HG02610 (cell line): ENCODE measurements around the gene YDJC.
"Not testable (repeated sequence)": the region's sequence is repeated elsewhere in the genome, so short reads cannot be mapped to it uniquely, and the experiment has no call there.

ENCODE experiments used
- ATAC-seq: cut with Tn5 transposase; IDR thresholded peaks from one replicate; pipeline ENCODE4 v1.9.1; 2021; ENCODE audit warnings: mild to moderate bottlenecking, moderate library complexity; ENCODE audit not compliant: unreplicated experiment

Gene YDJC, protein sequence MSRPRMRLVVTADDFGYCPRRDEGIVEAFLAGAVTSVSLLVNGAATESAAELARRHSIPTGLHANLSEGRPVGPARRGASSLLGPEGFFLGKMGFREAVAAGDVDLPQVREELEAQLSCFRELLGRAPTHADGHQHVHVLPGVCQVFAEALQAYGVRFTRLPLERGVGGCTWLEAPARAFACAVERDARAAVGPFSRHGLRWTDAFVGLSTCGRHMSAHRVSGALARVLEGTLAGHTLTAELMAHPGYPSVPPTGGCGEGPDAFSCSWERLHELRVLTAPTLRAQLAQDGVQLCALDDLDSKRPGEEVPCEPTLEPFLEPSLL

DNA sequence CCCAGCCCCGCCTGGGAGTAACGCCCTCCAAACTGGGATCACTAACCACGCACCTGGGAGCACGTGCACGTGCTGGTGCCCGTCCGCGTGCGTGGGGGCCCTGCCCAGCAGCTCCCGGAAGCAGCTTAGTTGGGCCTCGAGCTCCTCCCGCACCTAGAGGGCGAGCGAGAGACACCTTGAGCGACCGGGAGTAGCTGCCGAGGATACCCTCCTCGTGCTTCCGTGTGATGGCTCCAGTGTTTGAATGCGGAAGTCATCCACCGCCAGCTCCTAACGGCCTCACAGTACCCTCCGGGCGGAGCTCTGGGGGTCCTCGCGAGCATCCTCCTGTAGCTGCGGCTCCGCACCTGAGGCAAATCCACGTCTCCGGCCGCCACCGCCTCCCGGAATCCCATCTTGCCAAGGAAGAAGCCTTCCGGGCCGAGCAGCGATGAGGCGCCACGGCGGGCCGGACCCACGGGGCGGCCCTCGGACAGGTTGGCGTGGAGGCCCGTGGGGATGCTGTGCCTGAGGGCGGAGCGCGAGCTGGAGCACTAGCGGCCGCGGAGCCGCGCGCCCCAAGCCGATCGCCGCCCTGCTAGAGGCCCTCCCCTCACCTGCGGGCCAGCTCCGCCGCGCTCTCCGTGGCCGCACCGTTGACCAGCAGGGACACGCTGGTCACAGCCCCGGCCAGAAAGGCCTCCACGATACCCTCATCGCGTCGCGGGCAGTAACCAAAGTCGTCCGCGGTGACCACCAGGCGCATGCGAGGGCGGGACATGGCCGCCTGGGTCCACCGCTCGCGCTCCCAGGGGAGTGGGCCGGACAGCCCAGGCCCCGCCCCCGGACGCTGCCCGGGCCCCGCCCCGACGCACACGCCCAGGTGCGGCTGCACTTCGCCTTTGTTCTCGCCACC, at the start of gene YDJC:
YDJC (minus strand) TSS at position 768 of the 895 bp plus-strand sequence; CDS start at position 760, 8 bp downstream.
- peak; percentile 75 for ATAC-seq

DNA sequence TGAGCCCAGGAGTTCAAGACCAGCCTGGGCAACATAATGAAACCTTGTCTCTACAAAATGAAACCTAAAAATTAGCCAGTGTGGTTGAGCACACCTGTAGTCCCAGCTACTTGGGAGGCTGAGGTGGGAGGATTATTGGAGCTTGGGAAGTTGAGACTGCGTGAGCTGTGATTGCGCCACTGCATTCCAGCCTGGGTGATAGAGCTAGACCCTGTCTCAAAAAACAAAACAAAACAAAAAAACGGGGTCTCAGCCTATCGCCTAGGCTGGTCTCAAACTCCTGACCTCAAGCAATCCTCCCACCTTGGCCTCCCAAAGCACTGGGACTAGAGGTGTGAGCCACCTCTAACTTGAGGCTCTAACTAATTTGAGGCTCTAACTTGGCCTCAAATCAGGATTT, 49.6 kb upstream of the YDJC start:
- no peak for ATAC-seq

DNA sequence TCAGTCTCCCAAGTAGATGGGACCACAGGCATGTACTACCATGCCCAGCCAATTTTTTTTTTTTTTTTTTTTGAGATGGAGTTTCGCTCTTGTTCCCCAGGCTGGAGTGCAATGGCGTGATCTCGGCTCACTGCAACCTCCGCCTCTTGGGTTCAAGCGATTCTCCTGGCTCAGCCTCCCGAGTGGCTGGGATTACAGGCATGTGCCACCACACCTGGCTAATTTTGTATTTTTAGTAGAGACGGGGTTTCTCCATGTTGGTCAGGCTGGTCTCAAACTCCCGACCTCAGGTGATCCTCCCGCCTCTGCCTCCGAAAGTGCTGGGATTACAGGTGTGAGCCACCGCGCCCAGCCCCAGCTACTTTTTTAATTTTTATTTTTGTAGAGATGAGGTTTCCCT, 49.0 kb upstream of the YDJC start:
- ATAC-seq: not testable (repeated sequence)

DNA sequence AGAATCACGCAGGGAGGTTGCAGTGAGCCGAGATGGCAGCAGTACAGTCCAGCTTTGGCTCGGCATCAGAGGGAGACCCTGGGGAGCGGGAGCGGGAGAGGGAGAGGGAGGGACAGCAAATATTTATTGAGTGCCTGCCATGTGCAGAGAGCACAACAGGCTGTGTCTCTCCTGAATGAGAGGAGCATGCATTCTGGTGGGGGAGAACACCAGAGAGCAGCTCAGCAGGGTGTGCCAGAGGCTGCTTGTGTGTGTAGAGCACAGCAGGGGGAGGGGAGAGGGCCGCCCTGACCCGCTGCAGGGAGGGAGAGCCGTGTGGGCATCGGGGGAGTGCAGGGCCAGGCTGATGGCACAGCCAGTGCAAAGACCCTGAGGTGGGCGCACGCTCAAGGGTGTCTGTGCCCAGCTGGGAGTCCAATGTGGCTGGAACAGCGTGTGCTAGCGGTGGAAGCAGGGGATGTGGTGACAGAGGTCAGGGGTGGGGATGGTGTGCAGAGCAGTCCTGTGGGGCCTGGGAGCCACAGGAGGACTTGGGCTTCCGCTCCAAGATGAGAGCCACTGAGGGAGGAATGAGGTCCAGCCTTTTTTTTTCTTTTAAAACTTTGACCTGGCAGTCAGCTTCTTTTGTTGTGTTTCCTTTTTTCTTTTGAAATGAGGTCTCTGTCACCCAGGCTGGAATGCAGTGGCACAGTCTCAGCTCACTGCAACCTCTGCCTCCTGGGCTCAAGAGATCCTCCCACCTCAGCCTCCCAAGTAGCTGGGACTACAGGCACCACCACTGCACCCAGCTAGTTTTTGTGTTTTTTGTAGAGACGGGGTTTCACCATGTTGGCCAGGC, 48.0 kb upstream of the YDJC start:
- no peak for ATAC-seq

DNA sequence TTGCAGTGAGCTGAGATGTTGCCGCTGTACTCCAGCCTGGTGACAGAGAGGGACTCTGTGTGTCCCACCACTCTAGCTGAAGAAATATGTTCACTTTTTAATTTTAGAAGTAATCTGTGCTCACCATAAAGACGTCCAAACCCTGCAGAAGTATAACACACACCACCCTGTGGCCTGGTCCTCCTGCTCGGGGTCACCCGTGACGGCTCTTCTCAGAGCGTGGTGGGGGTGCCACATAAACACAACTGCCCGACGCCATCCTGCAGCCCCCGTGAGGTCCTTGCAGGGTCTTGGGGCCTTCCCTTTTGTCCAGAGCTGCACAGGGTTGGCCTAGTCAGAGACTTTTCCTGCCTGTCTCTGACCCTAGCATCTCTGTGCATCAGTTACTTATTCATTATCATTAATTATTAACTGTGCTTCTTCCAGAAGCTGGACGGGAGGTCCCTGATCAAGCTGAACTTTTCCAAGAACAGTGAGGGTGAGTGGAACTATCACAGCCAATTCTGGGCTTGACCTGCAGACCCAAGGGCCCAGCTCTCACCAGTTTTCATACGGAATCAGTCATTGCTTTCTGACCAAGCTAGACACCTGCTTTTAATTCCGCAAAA, 44.9 kb upstream of the YDJC start:
- ATAC-seq: no peak

DNA sequence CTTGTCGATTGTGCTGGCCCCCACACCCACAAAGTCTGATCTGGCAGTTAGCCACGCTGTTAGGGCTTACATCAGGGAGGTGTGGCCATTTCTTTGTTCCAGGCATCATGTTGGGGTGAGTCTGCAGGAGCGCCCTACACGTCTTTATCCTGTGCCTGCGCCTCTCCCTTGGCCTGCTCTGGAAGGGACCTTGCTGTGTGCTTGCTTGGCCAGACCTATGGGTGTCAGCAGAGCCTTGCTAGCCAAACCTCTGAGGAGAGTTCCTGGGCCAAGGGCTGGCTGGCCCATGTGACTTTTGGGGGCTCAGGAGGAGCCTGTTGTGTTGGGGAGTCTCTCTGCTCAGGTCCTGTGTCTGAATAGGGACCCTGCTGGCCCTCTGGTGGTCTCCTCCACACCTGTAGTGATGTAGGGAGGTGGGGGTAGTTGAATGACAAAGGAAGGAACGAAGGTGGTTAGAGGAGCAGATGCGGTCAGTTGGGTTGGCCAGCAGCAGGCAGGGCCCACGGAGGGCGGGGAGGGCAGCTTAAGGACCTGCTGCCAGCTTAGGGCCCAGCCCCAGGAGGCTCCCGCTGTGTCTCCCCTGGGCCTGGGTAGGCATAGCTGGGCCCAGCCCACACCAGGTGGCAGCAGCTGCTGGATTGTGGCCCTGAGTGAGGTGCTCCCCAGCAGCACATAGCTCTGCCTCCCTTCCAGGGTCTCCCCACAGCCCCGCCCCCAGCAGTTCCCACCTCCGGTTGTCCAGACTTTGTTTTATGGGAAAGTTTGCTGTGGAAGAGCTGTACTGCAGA, 43.9 kb upstream of the YDJC start:
- no peak for ATAC-seq

DNA sequence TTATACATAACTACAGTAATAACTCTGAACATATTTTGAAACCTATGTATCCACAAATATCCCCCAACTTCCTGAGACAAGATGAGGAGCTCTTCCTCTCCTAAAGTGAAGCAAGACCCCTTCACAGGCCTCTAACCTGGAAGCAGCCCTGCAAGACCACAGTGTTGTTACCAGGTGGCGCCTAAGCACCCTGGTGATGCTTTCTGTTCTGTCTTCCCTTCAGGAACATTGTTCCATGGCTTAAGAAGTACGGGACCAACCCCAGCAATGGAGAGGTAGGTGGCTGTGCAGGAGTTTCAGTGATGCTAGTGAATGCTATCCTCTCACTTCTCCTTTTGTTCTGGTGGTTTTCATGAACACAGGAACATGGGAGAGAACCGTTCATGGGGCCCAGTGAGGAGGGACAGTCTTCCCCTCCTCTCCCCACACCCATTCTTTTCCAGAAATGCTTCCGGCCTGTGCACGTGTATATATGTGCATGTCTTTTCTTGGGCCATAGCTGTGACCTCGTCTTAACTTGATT, 42.3 kb upstream of the YDJC start:
- ATAC-seq: no peak

DNA sequence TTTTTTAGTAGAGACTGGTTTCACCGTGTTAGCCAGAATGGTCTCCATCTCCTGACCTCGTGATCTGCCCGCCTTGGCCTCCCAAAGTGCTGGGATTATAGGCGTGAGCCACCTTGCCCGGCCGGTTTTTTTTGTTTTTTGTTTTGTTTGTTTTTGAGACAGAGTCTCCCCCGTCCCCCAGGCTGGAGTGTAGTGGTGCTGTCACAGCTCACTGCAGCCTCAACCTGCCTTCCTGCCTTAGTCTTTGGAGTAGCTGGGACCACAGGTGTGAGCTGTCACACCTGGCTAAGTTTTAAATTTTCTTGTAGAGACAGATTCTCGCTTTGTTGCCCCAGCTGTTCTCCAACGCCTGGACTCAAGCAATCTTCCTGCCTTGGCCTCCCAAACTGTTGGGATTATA, 39.2 kb upstream of the YDJC start:
- ATAC-seq: no peak

DNA sequence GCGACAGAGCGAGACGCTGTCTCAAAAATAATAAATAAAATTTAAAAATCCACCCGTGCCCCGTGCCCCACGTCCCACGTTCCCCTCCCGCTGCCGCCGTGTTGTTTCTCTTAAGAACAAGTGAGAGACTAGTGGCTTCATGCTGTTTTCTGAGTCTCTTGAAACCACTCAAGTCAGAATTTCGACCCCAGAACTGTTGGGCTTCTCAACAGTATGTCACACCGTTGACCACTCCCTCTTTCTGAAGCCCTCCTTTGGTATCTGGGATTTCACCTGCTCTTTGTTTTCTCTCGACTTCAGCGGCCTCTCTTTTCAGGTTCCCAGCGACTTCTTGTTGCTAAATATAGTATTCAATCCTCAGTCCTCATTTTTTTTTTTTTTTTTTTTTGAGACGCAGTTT, 37.0 kb upstream of the YDJC start:
- no peak for ATAC-seq

DNA sequence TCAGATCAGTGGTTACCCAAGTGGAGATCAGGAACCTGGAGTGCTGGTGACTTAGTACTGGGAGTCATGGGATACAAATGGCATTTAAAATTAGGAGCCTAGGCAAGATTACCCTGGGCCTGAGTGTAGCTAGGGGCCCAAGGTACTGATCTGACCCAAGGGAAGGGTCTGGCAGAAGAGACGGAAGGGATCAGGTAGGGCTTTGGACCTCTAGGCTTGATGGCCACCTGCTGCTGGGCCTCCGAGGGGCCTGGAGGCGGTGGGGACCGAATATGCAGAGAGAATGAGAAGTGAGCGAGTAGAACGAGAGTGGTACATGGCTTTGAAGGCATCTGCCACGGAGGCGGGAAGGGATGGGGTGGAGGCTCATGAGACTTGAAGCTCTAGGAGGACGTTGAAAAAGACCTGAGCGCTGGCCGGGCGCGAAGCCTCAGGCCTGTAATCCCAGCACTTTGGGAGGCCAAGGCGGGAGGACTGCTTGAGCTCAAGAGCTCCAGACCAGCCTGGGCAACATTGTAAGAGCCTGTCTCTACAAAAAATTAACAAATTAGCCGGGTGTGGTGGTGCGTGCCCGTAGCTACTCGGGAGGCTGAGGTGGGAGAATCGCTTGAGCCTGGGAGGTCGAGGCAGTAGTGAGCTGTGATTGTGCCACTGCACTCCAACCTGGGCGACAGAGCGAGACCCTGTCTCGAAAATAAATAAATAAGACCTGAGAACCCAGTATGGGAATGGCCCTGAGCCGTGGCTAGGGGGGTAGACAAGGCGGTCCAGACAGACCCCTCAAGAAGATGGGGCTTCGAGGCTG, 35.4 kb upstream of the YDJC start:
- ATAC-seq: no peak

DNA sequence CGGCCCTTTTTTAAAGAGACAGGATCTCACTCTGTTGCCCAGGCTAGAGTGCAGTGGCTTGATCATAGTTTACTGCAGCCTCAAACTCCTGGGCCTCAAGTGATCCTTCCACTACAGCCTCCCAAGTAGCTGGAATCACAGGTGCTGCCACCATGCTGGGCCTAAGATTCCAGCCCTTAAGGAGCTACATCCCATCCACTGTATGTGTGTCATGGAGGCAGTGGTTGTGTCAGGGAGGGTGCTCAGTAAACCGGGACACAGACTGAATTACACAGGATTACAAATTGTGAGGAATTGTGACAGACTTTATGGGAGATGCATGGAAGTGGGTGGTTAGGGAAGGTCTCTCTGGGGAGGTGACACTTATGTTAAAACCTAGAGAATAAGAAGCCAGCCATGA, 33.9 kb upstream of the YDJC start:
- no peak for ATAC-seq

DNA sequence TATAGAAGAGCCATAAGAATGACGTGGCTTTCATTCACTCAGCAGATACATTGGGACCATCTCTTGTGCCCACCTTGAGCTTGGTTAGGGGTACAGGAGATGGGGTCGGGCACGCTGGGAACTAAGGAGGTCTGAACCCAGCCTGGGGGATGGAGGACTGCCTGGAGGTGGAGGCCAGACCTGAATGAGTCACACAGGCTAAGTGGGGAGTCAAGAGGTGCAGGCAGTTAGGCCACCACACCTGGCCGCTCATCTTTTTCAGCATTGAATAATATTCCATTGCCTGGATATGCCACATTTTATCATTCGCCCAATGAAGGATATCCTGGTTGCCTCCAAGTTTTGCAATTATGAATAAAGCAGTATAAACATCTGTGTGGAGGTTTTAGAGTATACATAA, 32.2 kb upstream of the YDJC start:
- no peak for ATAC-seq

DNA sequence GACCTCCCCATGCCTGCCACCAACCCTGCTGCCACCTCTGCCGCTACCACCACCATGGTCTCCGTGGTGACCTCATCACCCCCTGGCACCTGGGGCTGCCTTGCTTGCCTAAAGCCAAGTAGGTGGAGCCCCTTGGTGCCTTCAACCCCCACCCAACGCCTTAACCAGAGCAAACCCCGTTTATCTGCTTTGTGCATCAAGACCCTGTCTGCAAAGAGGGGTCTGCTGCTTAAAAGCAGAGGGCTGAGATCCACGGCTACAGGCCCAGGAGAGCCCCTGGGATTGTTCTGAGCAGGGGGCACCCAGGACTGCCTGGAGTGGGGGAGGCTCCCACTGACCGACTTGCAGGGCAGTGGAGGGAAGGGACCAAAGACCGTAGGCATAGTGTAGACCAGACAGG, 31.1 kb upstream of the YDJC start:
- no peak for ATAC-seq

DNA sequence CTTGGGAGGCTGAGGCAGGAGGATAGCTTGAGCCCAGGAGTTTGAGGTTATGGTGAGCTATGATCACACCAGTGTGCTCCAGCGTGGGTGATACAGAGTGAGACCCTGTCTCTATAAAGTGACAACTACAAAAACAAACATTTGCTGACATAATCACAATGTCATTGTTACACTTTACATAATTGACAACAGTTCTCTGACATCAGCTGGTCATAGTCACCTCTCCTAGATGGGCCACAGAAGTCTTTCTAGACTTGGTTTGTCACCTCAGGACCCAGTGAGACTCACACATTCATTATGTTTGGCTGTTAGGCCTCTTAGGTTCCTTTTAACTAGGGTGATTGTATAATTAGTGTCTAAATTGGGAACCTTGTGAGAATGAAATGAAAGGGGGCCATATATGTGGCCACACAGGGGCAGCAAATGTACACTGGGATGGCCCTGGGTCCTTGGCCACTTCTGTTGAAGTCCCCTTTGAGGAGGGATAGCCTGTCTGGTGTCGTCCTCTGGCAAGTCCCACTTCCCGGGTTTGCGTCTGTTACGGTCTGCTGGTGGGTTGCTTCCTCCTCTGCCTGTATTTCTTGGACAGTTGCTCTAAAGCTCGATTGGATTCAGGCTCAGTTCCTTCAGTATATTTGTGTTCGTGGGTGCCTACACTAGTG, 30.2 kb upstream of the YDJC start:
- no peak for ATAC-seq

DNA sequence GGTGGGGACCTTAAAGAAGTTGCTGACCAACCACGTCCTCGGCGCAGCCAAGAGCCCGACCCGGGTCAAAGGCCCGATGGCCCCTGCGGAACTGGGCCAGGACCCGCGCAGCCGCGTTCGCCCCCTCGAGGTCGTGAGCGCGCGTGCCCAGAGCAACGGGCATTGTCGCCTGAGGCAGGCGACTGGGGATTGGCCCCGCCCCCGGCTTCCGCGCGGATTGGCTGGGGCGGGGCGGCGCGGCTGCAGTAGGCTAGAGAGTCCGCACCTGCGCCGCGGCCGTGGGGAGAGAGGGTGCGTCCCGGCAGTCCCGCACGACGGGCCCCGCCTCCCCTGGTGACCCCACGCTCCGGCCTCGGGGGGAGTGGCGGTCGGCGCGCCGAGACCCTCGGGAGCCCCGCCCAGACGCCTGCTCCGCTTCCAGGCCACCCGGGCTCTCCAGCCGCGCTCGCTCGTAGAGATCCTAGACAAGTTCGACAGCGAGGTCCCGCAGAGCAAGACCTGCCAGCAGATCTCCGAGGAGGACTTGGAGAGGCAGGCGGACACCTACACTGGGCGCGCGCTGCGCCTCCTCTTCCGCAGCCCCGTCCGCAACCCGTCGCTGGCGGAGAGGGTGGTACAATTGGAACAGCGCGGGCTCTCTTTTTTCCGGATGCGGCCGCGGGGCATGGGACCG, 27.7 kb upstream of the YDJC start:
- ATAC-seq: peak; percentile 61

DNA sequence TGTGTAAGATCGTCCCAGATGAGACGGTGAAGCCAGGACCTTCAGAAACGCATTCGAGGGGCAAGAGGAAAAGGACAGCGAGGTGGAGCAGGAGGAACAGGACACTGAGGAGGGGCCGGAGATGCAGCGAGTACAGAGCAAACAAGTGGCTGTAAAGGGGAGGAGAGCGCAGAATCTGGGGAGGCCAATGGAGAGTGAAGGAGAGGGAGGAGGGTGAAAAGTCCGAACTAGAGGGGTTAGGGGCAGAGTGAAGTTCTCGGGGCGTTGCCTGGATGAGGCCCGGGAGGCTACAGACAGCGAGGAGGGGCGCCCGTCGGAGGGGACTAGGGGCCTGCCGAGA, 27.2 kb upstream of the YDJC start:
- no peak for ATAC-seq

DNA sequence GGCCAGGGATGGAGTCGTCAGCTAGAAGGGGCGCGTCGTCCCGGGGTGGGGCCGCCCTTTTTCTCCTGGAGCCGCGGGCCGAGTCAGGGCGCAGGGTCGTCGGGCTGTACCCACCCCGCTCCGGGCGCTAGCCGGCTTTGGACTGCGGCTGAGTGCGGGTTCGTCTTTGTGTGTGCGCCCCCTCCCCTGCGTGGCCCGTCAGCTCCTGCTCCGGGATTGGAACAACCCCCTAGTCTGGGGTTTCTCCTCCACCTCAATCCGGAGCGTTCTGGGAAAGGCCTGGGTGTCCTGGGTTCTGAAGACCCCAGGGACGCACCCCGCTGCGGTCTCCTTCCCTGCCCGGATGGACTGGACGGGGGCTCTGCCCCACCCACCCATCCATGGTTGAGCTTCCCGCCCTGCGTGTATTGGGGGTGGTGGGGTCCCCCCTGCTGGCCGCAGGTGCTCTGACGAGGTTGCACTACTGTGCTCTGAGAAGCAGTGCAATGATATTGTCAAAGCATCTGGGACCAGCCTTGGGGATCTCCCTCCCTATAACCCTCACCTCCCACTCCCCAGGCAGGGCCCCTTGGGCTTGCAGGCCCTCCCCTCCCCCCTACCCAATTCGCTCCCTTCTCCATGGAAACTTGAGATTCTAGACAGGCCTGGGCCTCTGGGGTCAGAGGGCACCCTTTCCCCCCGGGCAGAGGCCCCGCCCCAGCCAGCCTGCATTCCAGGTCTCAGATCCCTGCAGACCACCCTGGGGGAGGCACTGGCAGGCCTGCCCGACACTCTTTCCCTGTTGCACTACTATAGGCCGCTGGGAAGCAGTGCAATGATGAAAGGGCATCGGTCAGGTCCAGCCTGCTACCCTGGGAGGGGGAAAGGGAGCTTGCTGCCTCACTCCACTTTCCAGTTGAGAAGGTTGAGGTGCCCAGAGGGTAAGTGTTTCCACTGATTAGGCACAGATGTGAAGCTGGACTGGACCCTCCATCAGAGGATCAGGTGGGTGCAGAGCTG, 23.0 kb upstream of the YDJC start:
- no peak for ATAC-seq
